ENCODE results near the gene LOC128125822.

The LOC128125822 gene

DNA sequence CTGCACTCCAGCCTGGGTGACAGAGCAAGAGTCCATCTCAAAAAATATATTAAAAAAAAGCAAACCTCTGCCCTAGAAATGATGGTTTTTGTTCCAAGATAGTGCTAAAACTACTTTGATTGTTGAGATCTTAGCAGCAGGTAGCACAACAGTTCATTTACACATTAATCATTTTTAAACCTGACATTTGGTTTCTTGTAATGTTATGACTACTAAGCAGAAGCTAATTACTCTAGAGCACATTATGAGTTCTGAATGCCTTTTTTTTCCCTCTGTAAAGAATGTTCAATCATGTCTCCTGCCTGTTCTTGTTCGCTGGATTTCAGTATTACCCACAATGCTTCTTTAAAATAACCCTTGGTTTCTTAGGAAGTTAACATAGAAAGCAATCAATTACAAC, 38.7 kb downstream of the LOC128125822 start (continued):
- TF ChIP-seq, protein P1, sequence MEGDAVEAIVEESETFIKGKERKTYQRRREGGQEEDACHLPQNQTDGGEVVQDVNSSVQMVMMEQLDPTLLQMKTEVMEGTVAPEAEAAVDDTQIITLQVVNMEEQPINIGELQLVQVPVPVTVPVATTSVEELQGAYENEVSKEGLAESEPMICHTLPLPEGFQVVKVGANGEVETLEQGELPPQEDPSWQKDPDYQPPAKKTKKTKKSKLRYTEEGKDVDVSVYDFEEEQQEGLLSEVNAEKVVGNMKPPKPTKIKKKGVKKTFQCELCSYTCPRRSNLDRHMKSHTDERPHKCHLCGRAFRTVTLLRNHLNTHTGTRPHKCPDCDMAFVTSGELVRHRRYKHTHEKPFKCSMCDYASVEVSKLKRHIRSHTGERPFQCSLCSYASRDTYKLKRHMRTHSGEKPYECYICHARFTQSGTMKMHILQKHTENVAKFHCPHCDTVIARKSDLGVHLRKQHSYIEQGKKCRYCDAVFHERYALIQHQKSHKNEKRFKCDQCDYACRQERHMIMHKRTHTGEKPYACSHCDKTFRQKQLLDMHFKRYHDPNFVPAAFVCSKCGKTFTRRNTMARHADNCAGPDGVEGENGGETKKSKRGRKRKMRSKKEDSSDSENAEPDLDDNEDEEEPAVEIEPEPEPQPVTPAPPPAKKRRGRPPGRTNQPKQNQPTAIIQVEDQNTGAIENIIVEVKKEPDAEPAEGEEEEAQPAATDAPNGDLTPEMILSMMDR (IDR thresholded peaks at IDR 0.05 in 2 of 3, conservative IDR thresholded peaks at IDR 0.05 in 1 of 3; ENCODE audit: borderline replicate concordance in 1 of 3, insufficient read depth in 1 of 3, low read depth in 2 of 3, low read length in 2 of 3): no peak
- no peak for TF ChIP-seq EZH2 (IDR thresholded peaks at IDR 0.05)
- no peak for TF ChIP-seq SIN3A (IDR thresholded peaks at IDR 0.05; ENCODE audit: low read depth)
- no peak for TF ChIP-seq RAD21 (IDR thresholded peaks at IDR 0.05; ENCODE audit: low read depth)
- no peak for TF ChIP-seq EZH2phosphoT487 (IDR thresholded peaks at IDR 0.05; ENCODE audit: borderline replicate concordance)

DNA sequence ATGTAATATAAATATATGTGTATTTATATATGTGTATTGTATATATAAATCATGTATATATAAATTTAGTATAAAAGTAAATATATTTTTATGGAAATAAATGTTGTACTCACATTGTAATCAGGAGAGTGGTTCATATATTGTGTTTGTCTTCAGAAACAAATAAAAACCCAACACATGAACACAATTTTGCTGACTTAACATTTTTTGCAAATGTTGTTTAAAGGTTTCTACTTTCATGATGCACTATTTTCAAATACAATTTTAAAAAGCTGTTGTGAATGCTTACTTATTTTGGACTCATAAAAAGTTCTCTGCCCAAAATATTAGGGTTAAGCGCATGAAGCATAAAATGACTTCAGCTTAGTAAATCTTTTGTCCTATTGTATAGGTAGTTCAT, 39.3 kb downstream of the LOC128125822 start:
- no peak for DNase-seq (ENCODE audit: low read depth, low spot score)
- H2AFZ ChIP-seq (ENCODE audit: low read depth, low read length, poor library complexity, severe bottlenecking): no peak overlapping the region
- no peaks in the 10 kb centered on the region for H3K9me3 ChIP-seq (ENCODE audit: control insufficient read depth in 1 of 2, insufficient read depth in 1 of 2, low read depth in 1 of 2, low read length in 2 of 2)
- H4K20me1 ChIP-seq (ENCODE audit: insufficient read depth): no peaks in the 10 kb centered on the region
- intact Hi-C loops (cut with micrococcal nuclease): no loop called here
- BruUV-seq (replicated peaks): no TSS peak
- ChIA-PET CTCF (no interaction called here), RAD21 (ENCODE audit: low non-redundant PET in 1 of 2, low total read pairs in 2 of 2, uncharacterized antibody in 2 of 2, unreplicated experiment in 2 of 2) (no interaction called here), POLR2A (no interaction called here)
- no peaks in the 10 kb centered on the region for H3K36me3 ChIP-seq (ENCODE audit: control insufficient read depth in 1 of 2, insufficient read depth in 2 of 2, low read length in 2 of 2)
- H3K27ac ChIP-seq (ENCODE audit: low read depth, low read length): no peak overlapping the region
- H3K4me3 ChIP-seq (replicated peaks in 1 of 2; ENCODE audit: low read depth in 1 of 2, low read length in 2 of 2): no peak overlapping the region
- TF ChIP-seq ZFX (IDR thresholded peaks at IDR 0.05): no peak
- TF ChIP-seq TCF7L2 (IDR thresholded peaks at IDR 0.05; ENCODE audit: borderline replicate concordance, extremely low read depth, insufficient read depth, insufficient read length): no peak
- TF ChIP-seq YY1 (IDR thresholded peaks at IDR 0.05; ENCODE audit: extremely low read depth, insufficient replicate concordance, low read depth, low read length): no peak
- TF ChIP-seq ELF1 (IDR thresholded peaks at IDR 0.05; ENCODE audit: borderline replicate concordance, low read depth): no peak
- no peak for TF ChIP-seq ZNF274 (IDR thresholded peaks at IDR 0.05; ENCODE audit: low read depth, low read length)
- no peak for TF ChIP-seq EGR1 (IDR thresholded peaks at IDR 0.05; ENCODE audit: low read depth)
- no peak for TF ChIP-seq SIN3A (IDR thresholded peaks at IDR 0.05; ENCODE audit: low read depth)
- TF ChIP-seq JUND (IDR thresholded peaks at IDR 0.05): no peak
- no peak for TF ChIP-seq CBX3 (IDR thresholded peaks at IDR 0.05; ENCODE audit: low read depth)
- TF ChIP-seq, protein P2, sequence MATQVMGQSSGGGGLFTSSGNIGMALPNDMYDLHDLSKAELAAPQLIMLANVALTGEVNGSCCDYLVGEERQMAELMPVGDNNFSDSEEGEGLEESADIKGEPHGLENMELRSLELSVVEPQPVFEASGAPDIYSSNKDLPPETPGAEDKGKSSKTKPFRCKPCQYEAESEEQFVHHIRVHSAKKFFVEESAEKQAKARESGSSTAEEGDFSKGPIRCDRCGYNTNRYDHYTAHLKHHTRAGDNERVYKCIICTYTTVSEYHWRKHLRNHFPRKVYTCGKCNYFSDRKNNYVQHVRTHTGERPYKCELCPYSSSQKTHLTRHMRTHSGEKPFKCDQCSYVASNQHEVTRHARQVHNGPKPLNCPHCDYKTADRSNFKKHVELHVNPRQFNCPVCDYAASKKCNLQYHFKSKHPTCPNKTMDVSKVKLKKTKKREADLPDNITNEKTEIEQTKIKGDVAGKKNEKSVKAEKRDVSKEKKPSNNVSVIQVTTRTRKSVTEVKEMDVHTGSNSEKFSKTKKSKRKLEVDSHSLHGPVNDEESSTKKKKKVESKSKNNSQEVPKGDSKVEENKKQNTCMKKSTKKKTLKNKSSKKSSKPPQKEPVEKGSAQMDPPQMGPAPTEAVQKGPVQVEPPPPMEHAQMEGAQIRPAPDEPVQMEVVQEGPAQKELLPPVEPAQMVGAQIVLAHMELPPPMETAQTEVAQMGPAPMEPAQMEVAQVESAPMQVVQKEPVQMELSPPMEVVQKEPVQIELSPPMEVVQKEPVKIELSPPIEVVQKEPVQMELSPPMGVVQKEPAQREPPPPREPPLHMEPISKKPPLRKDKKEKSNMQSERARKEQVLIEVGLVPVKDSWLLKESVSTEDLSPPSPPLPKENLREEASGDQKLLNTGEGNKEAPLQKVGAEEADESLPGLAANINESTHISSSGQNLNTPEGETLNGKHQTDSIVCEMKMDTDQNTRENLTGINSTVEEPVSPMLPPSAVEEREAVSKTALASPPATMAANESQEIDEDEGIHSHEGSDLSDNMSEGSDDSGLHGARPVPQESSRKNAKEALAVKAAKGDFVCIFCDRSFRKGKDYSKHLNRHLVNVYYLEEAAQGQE (IDR thresholded peaks at IDR 0.05; ENCODE audit: low read depth): no peak
- TF ChIP-seq CEBPB (IDR thresholded peaks at IDR 0.05; ENCODE audit: low read depth): no peak
- no peak for TF ChIP-seq FOSL1 (IDR thresholded peaks at IDR 0.05; ENCODE audit: low read depth)
- TF ChIP-seq, protein P3, sequence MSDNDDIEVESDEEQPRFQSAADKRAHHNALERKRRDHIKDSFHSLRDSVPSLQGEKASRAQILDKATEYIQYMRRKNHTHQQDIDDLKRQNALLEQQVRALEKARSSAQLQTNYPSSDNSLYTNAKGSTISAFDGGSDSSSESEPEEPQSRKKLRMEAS (IDR thresholded peaks at IDR 0.05): no peak
- no peaks in the 10 kb centered on the region for H3K4me1 ChIP-seq (ENCODE audit: control insufficient read depth in 1 of 2, insufficient read depth in 2 of 2, low read length in 2 of 2)
- no peaks in the 10 kb centered on the region for H3K27me3 ChIP-seq (ENCODE audit: insufficient read depth, low read length)
- H3K79me2 ChIP-seq (ENCODE audit: insufficient read depth, low read length): no peaks in the 10 kb centered on the region
- H3K4me2 ChIP-seq (ENCODE audit: low read length): no peak overlapping the region
- no peak for ATAC-seq
- no peaks in the 10 kb centered on the region for H3K9me2 ChIP-seq (ENCODE audit: insufficient read depth)
- H3K9ac ChIP-seq (ENCODE audit: low read length): no peak overlapping the region

All from HCT116 (cell line).